Loucy (cell line): ENCODE results near the gene DRAXIN.

ENCODE experiments used
- H2AFZ ChIP-seq: fragments of 200-600 bp; sonication (generic); 2 replicates; pipeline ENCODE4 v1.6.0; 2016; ENCODE audit warnings: antibody characterized with exemption, mild to moderate bottlenecking, low read length, moderate library complexity
- H3F3A ChIP-seq: fragments of 200-600 bp; 2 replicates; pipeline ENCODE4 v1.6.0; 2016; ENCODE audit warnings: antibody characterized with exemption, low read depth, mild to moderate bottlenecking
- H3K27me3 ChIP-seq: fragments of 200-600 bp; sonication (generic); 2 replicates; pipeline ENCODE4 v1.6.1; 2014; ENCODE audit warnings: low read length, mild to moderate bottlenecking; ENCODE audit not compliant: insufficient read depth, poor library complexity, severe bottlenecking
- H3K36me3 ChIP-seq: fragments of 200-600 bp; sonication (generic); 2 replicates; pipeline ENCODE4 v1.6.1; 2016; ENCODE audit warnings: low read length; ENCODE audit not compliant: insufficient read depth
- H3K4me1 ChIP-seq: fragments of 200-600 bp; sonication (generic); 2 replicates; pipeline ENCODE4 v1.5.1; 2014; ENCODE audit warnings: low read length, mild to moderate bottlenecking; ENCODE audit not compliant: insufficient read depth, poor library complexity, severe bottlenecking
- H3K4me2 ChIP-seq: fragments of 200-600 bp; sonication (generic); 2 replicates; pipeline ENCODE4 v1.6.0; 2014; ENCODE audit warnings: antibody characterized with exemption, low read length, low read depth, mild to moderate bottlenecking; ENCODE audit not compliant: poor library complexity, severe bottlenecking
- H3K4me3 ChIP-seq: fragments of 200-600 bp; sonication (generic); 2 replicates; pipeline ENCODE4 v1.5.1; 2014; ENCODE audit warnings: low read length, mild to moderate bottlenecking, mixed read lengths; ENCODE audit not compliant: poor library complexity, severe bottlenecking
- H3K79me2 ChIP-seq: fragments of 200-600 bp; sonication (generic); 2 replicates; pipeline ENCODE4 v1.6.1; 2014; ENCODE audit warnings: low read length; ENCODE audit not compliant: insufficient read depth
- H3K9ac ChIP-seq: fragments of 200-600 bp; sonication (generic); 2 replicates; pipeline ENCODE4 v1.6.0; 2014; ENCODE audit warnings: mild to moderate bottlenecking, low read depth, low read length, moderate library complexity; ENCODE audit not compliant: poor library complexity, severe bottlenecking
- H3K9me2 ChIP-seq: fragments of 200-600 bp; sonication (generic); replicated peaks from 2 replicates; pipeline ENCODE4 v1.6.1; 2016; ENCODE audit warnings: low read depth, low read length, mixed read lengths
- H3K9me3 ChIP-seq: fragments of 200-600 bp; sonication (generic); 2 replicates; pipeline ENCODE4 v1.6.1; 2014; ENCODE audit warnings: mild to moderate bottlenecking, antibody characterized with exemption, low read length, low read depth; ENCODE audit not compliant: insufficient read depth
- H4K20me1 ChIP-seq: fragments of 200-600 bp; sonication (generic); 2 replicates; pipeline ENCODE4 v1.6.0; 2014; ENCODE audit warnings: antibody characterized with exemption, low read length, mild to moderate bottlenecking; ENCODE audit not compliant: insufficient read depth, poor library complexity, severe bottlenecking
- EZH2phosphoT487 ChIP-seq: fragments of 200-600 bp; IDR thresholded peaks from 2 replicates; pipeline ENCODE4 v1.6.1; 2018; ENCODE audit warnings: antibody characterized with exemption, mild to moderate bottlenecking, moderate library complexity, borderline replicate concordance
- TF ChIP-seq, protein P1 (sequence below): fragments of 200-600 bp; sonication (generic); conservative IDR thresholded peaks from 2 replicates; pipeline ENCODE4 v1.5.1; 2014; ENCODE audit warnings: mild to moderate bottlenecking, antibody characterized with exemption, low read length

The DRAXIN gene

DNA sequence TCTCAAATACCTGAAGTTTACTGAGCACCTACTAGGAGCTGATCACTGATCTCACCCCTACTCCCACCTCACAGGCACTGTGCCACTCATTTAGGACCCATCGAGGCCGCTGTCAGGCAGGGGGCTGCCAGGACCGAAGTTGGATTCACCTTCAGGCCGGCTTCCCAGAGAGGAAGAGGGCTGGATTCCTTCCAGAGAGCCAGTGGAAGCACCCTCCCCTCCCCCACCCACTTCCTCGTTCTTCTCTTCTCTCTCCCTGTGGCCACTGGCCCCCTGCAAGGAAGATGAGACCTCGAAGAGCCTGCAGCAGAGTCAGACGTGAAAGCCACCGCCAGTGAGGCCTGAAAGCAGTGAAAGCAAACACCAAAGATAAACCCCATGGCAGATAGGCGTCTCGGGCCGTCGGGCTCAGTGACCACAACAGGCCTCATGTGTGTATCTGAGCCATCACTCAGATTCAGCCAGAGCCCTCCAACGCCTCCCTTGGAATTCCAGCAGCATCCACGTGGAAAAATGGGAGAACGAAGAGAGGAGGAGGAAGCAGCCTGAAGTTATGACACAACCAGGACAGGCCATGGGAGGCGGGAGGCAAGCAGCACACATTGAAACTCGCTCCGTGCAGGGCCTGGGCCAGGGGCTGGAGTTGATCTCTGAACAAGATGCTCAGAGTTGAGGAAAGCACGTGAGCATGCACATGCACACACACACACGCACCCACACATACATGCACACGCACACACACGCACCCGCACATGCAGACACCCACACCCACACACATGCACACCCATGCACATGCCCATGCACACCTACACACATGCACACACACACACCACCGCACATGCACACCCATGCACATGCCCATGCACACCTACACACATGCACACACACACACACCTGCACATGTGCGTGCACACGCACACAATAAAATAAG is 38.3 kb downstream of the DRAXIN start:
- H3K4me2 ChIP-seq: peak overlapping the region; percentile 74
- H4K20me1 ChIP-seq: no peaks in the 10 kb centered on the region
- H3K9ac ChIP-seq: peak overlapping the region; percentile 38
- no peaks in the 10 kb centered on the region for H3K79me2 ChIP-seq
- H3K36me3 ChIP-seq: no peaks in the 10 kb centered on the region
- H3K9me2 ChIP-seq: no peaks in the 10 kb centered on the region
- no peak for TF ChIP-seq EZH2phosphoT487
- TF ChIP-seq, protein P1, sequence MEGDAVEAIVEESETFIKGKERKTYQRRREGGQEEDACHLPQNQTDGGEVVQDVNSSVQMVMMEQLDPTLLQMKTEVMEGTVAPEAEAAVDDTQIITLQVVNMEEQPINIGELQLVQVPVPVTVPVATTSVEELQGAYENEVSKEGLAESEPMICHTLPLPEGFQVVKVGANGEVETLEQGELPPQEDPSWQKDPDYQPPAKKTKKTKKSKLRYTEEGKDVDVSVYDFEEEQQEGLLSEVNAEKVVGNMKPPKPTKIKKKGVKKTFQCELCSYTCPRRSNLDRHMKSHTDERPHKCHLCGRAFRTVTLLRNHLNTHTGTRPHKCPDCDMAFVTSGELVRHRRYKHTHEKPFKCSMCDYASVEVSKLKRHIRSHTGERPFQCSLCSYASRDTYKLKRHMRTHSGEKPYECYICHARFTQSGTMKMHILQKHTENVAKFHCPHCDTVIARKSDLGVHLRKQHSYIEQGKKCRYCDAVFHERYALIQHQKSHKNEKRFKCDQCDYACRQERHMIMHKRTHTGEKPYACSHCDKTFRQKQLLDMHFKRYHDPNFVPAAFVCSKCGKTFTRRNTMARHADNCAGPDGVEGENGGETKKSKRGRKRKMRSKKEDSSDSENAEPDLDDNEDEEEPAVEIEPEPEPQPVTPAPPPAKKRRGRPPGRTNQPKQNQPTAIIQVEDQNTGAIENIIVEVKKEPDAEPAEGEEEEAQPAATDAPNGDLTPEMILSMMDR: no peak
- peak overlapping the region; percentile 65 for H3K4me3 ChIP-seq
- H3F3A ChIP-seq: no peaks in the 10 kb centered on the region; the same call in 1 of the 2 replicates
- peaks cover 38% of the 10 kb centered on the region for H3K4me1 ChIP-seq
- H2AFZ ChIP-seq: no peak overlapping the region
- H3K9me3 ChIP-seq: no peaks in the 10 kb centered on the region
- no peaks in the 10 kb centered on the region for H3K27me3 ChIP-seq

DNA sequence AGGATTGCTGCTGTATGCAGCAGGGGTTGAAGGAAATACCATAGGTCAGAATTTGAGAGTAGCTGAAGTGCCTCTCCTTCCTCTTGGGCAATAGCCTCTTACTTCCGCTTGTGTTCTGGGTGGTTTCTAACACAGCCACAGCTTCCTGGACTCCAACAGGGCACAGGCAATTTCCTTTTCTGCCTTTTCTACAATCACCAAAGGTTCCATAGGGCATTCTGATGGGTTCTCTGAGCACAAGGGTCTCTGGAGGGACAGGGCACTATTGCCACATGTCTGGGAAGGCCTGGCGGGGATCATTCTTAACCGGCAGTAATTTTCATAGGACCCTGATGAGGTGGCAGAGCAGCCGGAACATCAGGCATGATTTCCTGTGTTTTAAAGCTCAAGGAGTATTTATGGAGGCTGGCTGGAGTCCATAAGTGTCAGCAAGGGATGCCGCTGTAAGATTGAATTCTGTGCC is 39.0 kb downstream of the DRAXIN start:
- H4K20me1 ChIP-seq: no peaks in the 10 kb centered on the region
- TF ChIP-seq, protein P1: no peak
- TF ChIP-seq EZH2phosphoT487: no peak
- 0 out of 2 replicates have a peak overlapping the region, but pooled peaks have one; percentile 0 for H2AFZ ChIP-seq
- H3K9ac ChIP-seq: peak overlapping the region; percentile 69
- H3K27me3 ChIP-seq: no peaks in the 10 kb centered on the region
- H3K9me3 ChIP-seq: no peaks in the 10 kb centered on the region
- H3K9me2 ChIP-seq: no peaks in the 10 kb centered on the region
- no peaks in the 10 kb centered on the region; the same call in 1 of the 2 replicates for H3F3A ChIP-seq
- H3K4me3 ChIP-seq: peak overlapping the region; percentile 65
- H3K4me2 ChIP-seq: peak overlapping the region; percentile 74
- no peaks in the 10 kb centered on the region for H3K79me2 ChIP-seq
- H3K36me3 ChIP-seq: no peaks in the 10 kb centered on the region
- H3K4me1 ChIP-seq: peaks cover 39% of the 10 kb centered on the region

DNA sequence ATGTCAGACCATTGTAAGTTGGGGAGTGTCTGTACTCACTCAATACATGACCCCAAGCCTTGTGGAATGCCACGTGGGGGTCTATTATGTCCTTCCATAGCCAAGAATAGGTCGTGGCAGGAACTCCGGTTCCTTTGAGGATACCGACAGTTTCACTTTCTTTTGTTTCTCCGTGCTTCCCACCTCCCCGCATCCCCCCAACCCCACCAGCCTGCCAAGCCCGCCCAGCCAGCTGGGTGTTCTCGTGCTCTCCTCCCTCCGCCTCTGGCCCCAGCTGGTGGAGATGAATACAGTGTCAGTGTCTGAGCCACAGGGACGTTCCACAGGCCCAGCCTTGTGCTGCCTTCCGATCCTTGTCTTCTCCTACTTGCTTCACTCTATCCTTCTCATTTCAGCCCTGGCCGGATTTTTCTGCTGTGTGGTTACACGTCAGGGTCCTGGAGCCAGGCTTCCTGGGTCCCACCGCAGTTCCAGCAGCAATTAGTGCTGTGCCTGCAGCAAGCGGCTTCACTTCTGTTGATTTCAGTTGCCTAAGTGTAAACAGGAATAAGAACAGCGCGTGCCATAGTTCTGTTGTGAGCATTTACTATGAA is 40.3 kb downstream of the DRAXIN start:
- no peaks in the 10 kb centered on the region for H3K27me3 ChIP-seq
- no peak overlapping the region for H3K4me3 ChIP-seq
- peaks cover 2% of the 10 kb centered on the region; the same call in 1 of the 2 replicates for H3F3A ChIP-seq
- no peaks in the 10 kb centered on the region for H4K20me1 ChIP-seq
- H3K4me1 ChIP-seq: peaks cover 52% of the 10 kb centered on the region
- no peak for TF ChIP-seq EZH2phosphoT487
- TF ChIP-seq, protein P1: no peak
- no peak overlapping the region for H3K4me2 ChIP-seq
- no peaks in the 10 kb centered on the region for H3K79me2 ChIP-seq
- H3K9me3 ChIP-seq: no peaks in the 10 kb centered on the region
- no peaks in the 10 kb centered on the region for H3K36me3 ChIP-seq
- no peaks in the 10 kb centered on the region for H3K9me2 ChIP-seq
- no peak overlapping the region for H2AFZ ChIP-seq
- H3K9ac ChIP-seq: no peak overlapping the region
